ENCODE measurements around the gene DNPEP. TPM values are rescaled to one million over a fixed set of nuclear protein-coding genes. Genes with fewer than 3 reads are reported as not detected.

DNPEP gene
- total and polyA plus RNA-seq, 2 donors from 2014 or later: 53.3 to 71.0 TPM

DNA sequence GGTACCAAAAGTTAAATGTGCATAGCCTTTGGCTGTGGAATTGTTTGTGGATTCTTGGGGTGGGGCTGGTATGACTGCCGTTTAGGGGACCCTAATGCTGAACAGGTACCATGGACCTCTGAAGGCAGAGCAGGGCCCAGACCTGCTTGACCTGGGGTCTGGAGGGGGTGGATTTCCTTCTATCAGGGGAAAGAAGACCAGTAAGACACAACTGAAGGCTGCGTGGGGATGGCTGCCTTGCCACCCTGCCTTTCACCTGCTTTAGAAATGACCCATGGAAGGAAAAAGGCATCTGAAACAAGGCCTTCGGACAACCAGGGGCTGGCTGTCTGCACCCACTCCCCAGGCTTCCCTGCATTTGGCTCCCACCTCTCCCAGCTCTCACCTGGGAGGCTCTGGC, 37.5 kb downstream of the DNPEP start:
- Histone ChIP-seq H3K9ac (ENCODE audit: low read length in 3 of 3) (no peak overlapping the region), H3K36me3 (ENCODE audit: control insufficient read depth in 2 of 3, insufficient read depth in 3 of 3, low read length in 3 of 3) (no peaks in the 10 kb centered on the region), H3K27me3 (ENCODE audit: control insufficient read depth, insufficient read depth, low read length) (no peaks in the 10 kb centered on the region), H3K4me1 (ENCODE audit: control insufficient read depth in 2 of 3, insufficient read depth in 2 of 3, low read depth in 1 of 3, low read length in 3 of 3) (no peaks in the 10 kb centered on the region), H3K27ac (ENCODE audit: low read depth in 2 of 2, low read length in 2 of 2) (no peak overlapping the region), H3K4me3 (ENCODE audit: low read length in 3 of 3) (no peak overlapping the region), H3K9me3 (ENCODE audit: control insufficient read depth in 2 of 3, insufficient read depth in 1 of 3, low read length in 3 of 3) (no peaks in the 10 kb centered on the region)
- FAIRE-seq (no peak), DNase-seq (no peak)
- intact Hi-C loops (cut with DNase I): no loop called here
- TF ChIP-seq, protein P1, sequence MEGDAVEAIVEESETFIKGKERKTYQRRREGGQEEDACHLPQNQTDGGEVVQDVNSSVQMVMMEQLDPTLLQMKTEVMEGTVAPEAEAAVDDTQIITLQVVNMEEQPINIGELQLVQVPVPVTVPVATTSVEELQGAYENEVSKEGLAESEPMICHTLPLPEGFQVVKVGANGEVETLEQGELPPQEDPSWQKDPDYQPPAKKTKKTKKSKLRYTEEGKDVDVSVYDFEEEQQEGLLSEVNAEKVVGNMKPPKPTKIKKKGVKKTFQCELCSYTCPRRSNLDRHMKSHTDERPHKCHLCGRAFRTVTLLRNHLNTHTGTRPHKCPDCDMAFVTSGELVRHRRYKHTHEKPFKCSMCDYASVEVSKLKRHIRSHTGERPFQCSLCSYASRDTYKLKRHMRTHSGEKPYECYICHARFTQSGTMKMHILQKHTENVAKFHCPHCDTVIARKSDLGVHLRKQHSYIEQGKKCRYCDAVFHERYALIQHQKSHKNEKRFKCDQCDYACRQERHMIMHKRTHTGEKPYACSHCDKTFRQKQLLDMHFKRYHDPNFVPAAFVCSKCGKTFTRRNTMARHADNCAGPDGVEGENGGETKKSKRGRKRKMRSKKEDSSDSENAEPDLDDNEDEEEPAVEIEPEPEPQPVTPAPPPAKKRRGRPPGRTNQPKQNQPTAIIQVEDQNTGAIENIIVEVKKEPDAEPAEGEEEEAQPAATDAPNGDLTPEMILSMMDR (IDR thresholded peaks at IDR 0.05; ENCODE audit: borderline replicate concordance, extremely low read depth, insufficient read depth): no peak

DNA sequence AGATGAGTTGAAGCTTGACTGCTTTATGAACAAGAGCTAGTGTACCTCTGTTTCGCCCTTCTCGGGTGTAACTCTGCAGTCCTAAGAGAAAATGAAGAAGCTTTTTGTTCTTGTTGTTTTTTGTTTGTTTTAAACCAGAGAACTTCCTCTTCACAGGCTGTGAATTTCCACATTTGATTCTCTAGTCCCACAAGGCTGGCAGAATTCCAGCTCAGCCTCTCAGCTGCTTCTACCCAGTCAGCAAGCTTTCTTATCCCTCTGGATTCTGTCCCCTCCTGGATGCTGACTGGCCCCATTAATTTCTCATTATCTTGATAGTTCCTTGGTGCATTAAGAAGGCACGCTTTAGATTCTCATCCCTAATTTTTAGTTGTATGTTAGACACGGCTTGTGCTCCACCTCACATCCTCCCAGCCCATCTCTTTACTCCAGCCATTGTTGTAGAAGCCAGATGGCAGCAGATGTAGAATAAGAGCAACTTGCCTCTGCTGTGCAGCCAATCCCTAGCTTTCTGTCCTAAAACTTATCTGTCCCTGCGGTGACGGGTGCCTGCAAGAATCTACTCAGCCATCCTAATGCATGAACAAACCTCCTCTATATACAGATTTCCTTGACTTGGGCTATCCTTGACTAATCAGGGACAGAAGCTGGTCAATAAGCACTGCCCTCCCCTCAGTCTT, 42.8 kb downstream of the DNPEP start:
- H3K4me1 ChIP-seq (ENCODE audit: control insufficient read depth in 2 of 3, insufficient read depth in 2 of 3, low read depth in 1 of 3, low read length in 3 of 3): no peaks in the 10 kb centered on the region
- H3K9ac ChIP-seq (ENCODE audit: low read length in 3 of 3): no peak overlapping the region
- no peaks in the 10 kb centered on the region for H3K36me3 ChIP-seq (ENCODE audit: control insufficient read depth in 2 of 3, insufficient read depth in 3 of 3, low read length in 3 of 3)
- H3K4me3 ChIP-seq (ENCODE audit: low read length in 3 of 3): no peak overlapping the region
- H3K27ac ChIP-seq (ENCODE audit: low read depth in 2 of 2, low read length in 2 of 2): no peak overlapping the region
- FAIRE-seq (no peak), DNase-seq (peak in 2 of 5 donors; percentile 31 to 65)
- TF ChIP-seq, protein P1 (IDR thresholded peaks at IDR 0.05; ENCODE audit: borderline replicate concordance, extremely low read depth, insufficient read depth): no peak
- no peaks in the 10 kb centered on the region for H3K27me3 ChIP-seq (ENCODE audit: control insufficient read depth, insufficient read depth, low read length)
- no peaks in the 10 kb centered on the region for H3K9me3 ChIP-seq (ENCODE audit: control insufficient read depth in 2 of 3, insufficient read depth in 1 of 3, low read length in 3 of 3)
- intact Hi-C loops (cut with DNase I): no loop called here

DNA sequence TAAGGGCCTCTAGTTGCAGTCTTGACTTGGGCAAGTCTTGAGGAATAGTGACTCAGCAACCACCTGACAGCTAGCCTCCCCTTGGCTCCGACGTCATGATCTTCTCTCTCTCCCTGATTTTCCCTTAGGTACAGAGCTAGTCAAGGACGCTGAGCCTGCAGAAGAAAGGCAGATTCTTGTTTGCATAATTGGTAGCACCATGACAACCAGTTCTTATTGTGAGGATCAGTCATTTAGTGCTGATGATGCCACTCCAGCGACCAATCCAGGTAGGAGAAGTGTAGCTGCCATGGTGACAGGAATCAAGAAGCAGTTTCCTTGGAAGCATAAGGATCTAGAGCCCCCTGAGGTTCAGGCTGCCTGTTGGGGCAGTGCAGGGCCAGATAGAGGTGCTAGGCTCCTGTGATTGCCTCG, 52.3 kb downstream of the DNPEP start:
- DNase-seq (no peak), FAIRE-seq (no peak)
- H3K4me1 ChIP-seq (ENCODE audit: control insufficient read depth in 2 of 3, insufficient read depth in 2 of 3, low read depth in 1 of 3, low read length in 3 of 3): no peaks in the 10 kb centered on the region
- no peak overlapping the region for H3K9ac ChIP-seq (ENCODE audit: low read length in 3 of 3)
- H3K27me3 ChIP-seq (ENCODE audit: control insufficient read depth, insufficient read depth, low read length): peaks cover 12% of the 10 kb centered on the region
- intact Hi-C loops (cut with DNase I): no loop called here
- TF ChIP-seq, protein P1 (IDR thresholded peaks at IDR 0.05; ENCODE audit: borderline replicate concordance, extremely low read depth, insufficient read depth): no peak
- H3K9me3 ChIP-seq (ENCODE audit: control insufficient read depth in 2 of 3, insufficient read depth in 1 of 3, low read length in 3 of 3): no peaks in the 10 kb centered on the region
- no peaks in the 10 kb centered on the region for H3K36me3 ChIP-seq (ENCODE audit: control insufficient read depth in 2 of 3, insufficient read depth in 3 of 3, low read length in 3 of 3)
- no peak overlapping the region for H3K4me3 ChIP-seq (ENCODE audit: low read length in 3 of 3)
- H3K27ac ChIP-seq (ENCODE audit: low read depth in 2 of 2, low read length in 2 of 2): no peak overlapping the region

DNA sequence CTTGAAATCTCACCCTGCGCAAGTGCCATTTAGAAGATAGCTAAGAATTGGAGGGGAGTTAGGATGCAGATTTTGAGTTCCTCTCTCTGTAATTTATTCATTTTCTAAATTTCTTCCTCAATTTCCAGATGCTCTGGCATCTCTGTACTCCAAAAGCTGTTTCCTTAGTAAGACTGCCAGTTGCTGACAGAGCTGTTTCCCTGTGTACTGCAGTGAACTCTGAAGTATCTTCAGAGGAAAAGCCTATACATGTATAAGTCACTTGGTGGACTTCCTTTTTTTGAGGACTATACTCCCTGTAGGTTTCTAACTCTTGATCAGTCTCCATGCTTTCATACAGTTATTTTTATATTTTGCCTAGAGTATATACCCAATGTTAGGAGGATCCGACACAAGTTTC, 53.6 kb downstream of the DNPEP start:
- H3K36me3 ChIP-seq (ENCODE audit: control insufficient read depth in 2 of 3, insufficient read depth in 3 of 3, low read length in 3 of 3): no peaks in the 10 kb centered on the region
- no peak overlapping the region for H3K9ac ChIP-seq (ENCODE audit: low read length in 3 of 3)
- no peaks in the 10 kb centered on the region for H3K9me3 ChIP-seq (ENCODE audit: control insufficient read depth in 2 of 3, insufficient read depth in 1 of 3, low read length in 3 of 3)
- DNase-seq (no peak), FAIRE-seq (no peak)
- TF ChIP-seq, protein P1 (IDR thresholded peaks at IDR 0.05; ENCODE audit: borderline replicate concordance, extremely low read depth, insufficient read depth): no peak
- H3K4me1 ChIP-seq (ENCODE audit: control insufficient read depth in 2 of 3, insufficient read depth in 2 of 3, low read depth in 1 of 3, low read length in 3 of 3): no peaks in the 10 kb centered on the region
- no peak overlapping the region for H3K4me3 ChIP-seq (ENCODE audit: low read length in 3 of 3)
- no peak overlapping the region for H3K27ac ChIP-seq (ENCODE audit: low read depth in 2 of 2, low read length in 2 of 2)
- peaks cover 12% of the 10 kb centered on the region for H3K27me3 ChIP-seq (ENCODE audit: control insufficient read depth, insufficient read depth, low read length)
- intact Hi-C loops (cut with DNase I): no loop called here

All from kidney (tissue), 14 donors.